HG03521 (cell line): ENCODE data around the gene HNMT.
"Not testable (repeated sequence)": the region's sequence is repeated elsewhere in the genome, so short reads cannot be mapped to it uniquely, and the experiment has no call there.

ENCODE experiments used
- ATAC-seq: cut with Tn5 transposase; IDR thresholded peaks from one replicate; pipeline ENCODE4 v1.9.1; 2021; ENCODE audit warnings: mild to moderate bottlenecking, moderate library complexity; ENCODE audit not compliant: unreplicated experiment

The HNMT gene

DNA sequence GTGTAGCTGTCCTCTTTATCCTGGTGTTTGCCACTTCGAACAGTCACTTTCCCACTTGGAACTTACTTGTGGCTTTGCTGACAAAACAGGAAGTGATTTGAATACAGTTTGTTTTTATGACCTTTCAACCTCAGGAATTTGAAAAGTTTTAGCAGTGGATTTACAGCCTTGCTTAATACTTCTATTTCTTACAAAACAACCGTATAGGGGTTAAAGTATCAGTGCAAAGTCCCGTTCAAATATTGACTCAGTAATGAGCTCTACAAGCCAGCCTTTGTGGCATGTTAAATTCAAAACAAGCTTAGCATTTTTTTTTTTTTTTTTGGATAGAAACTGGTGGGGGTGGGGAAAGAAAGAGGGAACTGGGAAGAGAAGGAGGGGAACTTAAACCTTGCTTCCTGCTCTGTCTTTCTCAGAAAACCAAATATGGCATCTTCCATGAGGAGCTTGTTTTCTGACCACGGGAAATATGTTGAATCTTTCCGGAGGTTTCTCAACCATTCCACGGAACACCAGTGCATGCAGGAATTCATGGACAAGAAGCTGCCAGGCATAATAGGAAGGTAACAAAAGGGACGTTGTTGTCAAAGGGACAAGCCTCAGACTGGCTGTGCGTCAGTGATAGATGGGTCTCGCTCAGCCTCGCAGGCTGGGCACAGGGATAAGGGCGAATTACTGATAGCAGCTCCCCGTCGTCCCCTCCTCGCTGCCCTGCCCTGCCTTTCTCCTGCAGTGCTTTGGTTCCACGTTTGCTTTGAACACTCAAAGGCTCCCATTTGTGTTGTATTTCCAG lies at the start of gene HNMT:
Gene HNMT (plus strand): TSS at position 408 of the 793 bp plus-strand sequence. CDS start 19 bp downstream, at position 427.
- no peak for ATAC-seq

DNA sequence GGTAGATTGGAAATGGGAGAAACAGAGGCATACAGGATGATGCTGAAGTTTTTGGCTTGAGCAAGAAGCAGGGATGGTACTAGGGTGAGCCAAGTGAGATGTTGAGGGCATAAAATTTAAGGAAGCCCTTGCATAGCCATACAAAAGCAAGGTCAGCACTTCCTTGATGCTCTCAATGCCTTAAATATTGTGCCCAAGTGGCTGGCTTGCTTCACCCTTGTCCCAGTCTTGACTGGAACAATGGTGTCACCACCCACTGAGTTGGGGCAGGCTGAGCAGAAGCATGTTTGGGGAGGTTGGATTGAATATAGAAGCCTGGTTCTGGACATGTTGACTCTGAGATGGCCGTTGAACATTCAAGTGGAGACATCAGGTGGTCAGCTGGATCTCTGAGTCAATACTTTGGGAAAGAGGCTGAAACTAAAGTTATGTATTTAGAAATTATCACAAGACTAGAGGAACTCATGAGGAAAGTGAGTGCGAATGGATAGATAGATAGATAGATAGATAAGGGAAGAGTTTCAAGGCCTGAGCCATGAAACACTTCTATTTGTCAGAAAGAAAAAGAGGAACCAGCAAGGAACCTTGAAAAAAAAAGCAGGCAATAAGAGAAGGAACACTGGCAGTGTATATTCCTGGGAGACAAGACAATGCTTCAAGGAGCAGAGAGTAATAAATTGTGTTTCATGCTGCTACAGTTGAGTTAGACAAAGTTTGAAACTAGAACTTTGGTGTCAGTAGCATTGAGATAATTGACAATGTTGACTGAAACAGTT lies 43.0 kb upstream of the HNMT start:
- ATAC-seq, result no peak

- ATAC-seq, result not testable (repeated sequence)
These were observed 42.1 kb upstream of the HNMT start for GRCh38 chr2:137922171-137922570.

DNA sequence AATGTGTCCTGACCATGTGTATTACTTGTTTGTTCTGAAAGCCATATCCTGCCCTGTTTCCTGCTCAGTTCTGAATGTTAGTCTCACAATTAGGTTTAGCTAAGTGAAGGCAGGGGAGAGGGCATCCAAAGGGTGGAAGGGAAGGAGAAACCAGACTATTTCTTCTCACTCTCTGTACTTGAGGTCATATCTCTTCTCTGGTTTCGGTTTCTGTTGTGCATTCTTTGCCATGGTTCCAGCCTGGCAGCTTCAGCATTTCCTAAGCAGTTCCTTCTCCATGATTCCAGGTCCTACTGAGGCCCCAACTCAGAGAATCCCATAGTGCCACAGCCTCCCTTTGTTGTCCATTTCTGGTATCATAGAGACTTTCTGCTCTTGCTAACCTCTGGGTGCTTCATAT lies 40.3 kb upstream of the HNMT start:
- ATAC-seq, result no peak

DNA sequence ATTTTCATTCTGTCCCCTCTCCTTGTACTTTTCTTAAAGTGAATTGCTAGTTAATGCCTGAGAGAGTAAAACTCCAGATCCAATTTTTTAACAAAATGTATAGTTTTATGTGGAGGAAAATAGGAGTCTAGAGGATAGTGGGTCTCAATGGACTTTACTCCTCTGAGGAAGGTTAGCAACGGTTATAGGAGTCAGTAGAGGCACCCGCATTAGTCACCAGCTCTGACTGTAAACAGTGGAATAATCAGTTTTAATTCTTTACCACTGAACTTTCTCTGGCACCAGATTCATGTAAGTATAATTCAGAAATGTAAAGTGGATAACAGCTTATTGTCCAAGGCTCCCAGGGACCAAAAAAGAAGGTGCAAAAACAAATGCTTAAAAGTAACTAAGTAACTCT lies 38.7 kb upstream of the HNMT start:
- no peak for ATAC-seq

GRCh38 chr2:137927846-137928245 lies 36.4 kb upstream of the HNMT start:
- ATAC-seq, result no peak

- ATAC-seq, result no peak
These were observed 35.4 kb upstream of the HNMT start for GRCh38 chr2:137928547-137929518.

- ATAC-seq, result no peak
These were observed 34.8 kb upstream of the HNMT start for GRCh38 chr2:137929519-137929916.

- ATAC-seq, result no peak
These were observed 34.1 kb upstream of the HNMT start for GRCh38 chr2:137930146-137930545.

- ATAC-seq, result no peak
These were observed 28.7 kb upstream of the HNMT start for GRCh38 chr2:137935591-137935990.

DNA sequence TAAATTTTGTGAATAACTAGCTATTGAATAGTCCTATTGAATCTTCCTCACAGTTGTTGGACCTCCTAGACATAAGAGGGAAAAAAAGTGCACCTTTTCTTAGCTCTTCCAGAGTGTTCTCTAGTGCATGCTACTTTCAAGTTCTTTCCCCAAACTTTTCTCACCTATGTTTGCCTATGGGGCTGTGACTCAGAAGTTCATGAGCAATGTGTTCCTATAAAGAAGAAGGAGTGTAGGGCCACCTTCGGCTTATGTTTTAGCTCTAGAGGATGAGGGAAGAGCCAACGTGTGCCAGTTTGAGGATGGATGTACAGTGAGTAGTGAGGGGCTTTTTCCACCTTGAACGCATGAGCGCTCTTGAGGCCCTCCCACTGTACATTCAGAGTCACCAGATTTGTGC lies 27.0 kb upstream of the HNMT start:
- no peak for ATAC-seq

DNA sequence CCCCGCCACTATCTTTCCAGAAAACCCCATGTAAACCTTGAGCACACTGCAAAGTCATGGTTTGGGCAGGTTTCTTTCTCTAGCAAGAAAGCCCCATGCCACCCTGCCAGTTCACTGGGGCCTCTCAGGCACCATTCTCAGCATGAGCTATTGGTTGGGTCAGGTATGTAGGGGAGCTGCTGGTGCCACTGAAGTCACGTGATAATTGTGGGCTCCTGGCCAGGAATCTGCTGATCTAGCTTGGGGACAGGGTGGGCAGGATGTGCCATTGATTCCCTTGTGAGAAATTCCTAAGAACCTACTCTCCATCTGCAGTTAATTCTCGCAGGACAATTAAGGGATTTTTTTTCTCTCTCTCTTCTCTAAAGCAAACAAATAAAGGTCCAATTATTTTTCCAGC lies 26.5 kb upstream of the HNMT start:
- no peak for ATAC-seq

GRCh38 chr2:137938204-137938603 lies 26.1 kb upstream of the HNMT start:
- ATAC-seq, result no peak

DNA sequence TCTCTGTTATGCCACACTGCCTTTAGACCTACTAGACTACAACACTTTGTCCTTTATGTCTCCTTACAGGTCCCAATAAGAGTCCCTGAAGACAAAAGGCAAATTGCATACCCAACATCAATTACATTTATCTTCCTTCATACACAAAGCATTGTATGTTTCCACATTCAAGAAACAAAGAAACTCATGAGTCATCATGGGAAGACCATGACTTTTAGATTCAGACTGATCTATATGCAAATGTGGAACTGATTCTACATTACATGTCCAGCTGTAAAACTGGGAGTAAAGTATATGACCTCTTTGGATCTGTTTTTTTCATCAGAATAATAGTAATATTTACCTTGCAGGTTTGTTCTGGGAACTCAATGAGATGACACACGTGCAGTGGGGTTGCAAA lies 25.2 kb upstream of the HNMT start:
- ATAC-seq, result no peak

DNA sequence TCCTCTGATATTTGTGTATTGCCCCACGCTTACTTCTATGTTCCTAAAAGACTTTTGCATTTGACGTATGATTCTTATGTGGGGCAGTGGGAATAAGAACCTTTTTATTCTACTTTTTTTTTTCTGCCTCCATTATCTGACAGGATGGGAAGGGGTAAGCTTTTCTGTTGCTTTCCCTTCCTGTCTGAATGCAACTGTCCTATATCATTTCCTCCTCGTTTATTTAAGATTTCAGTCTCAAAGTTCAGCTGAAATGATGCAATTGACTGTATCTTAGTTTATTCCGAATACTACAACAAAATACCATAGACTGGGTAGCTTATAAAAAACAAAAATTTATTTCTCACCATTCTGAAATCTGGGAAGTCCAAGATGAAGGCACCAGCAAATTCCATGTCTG lies 24.1 kb upstream of the HNMT start:
- no peak for ATAC-seq

DNA sequence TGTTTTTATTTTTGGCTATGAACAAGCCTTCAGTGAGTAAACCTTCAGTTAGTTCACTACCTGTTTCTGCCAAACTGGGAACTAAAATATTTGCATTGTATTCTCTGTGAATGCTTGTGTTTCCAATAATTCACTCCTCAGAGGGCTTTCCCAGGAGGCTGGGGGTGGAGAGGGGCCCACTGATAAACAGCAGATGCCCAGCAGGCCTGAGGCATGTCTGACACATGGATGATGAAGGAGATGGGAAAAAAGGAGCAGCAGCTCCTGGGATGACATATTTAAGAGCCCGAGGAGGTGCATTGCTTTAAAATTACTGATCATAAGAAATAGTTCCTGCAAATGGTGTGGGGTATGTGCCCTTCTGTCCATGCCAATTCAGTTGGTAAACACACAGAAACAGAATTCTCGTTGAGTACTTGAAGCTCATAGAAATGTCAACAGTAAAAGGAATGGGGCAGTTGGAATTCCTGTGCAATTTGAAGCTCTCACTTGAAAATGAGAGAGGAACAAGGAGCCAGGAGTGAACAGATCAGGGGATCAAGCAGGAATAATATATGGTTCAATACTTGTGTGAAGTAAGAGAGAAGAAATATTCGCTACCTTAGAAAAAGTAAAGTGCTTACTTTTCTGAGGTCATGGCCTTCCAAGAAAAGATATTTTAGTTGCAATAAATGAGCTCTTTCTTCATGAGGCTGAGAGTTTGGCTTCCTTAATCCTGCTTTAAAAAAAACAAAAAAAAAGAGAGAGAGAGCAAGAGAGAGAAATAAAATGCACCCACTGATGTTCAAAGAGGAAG lies 22.0 kb upstream of the HNMT start:
- ATAC-seq, result no peak

DNA sequence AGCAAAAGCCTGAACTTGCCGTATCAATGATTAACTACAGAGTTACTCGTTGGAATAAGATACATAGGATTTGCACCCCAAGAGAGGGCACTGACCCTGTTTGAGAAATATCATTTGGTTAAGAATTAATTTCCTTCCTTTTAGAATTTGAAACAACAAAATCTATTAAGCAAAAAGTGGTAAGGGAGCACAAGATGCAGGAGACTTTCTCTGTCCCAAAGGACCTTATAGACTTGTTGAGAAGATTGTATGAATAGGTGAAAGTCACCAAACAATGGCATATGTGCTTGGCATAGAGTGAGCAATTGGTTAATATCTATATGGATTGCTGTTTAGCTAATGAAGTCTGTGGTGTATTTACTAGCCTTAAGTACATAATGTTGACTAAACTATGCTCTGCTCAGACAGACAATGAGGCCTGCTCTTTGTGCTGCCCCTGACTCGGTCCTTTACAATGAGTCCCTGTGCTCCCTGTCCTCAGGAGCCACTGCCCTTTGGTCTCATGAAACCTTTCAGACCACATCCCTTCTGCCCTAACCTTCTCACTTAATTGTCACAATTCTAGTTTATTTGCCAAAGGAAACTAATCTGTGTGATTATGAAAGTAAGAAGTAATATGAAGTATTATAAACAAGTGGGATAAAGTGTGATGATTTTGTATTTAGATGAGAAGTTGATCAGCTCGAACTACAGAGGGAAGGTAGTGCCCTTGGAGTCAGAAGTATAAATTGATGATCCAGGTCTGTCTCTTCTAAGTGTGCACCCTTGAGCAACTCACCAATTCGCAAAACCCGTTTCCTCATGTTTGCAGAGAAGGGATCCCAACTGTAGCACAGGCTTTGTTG lies 21.2 kb upstream of the HNMT start:
- no peak for ATAC-seq

DNA sequence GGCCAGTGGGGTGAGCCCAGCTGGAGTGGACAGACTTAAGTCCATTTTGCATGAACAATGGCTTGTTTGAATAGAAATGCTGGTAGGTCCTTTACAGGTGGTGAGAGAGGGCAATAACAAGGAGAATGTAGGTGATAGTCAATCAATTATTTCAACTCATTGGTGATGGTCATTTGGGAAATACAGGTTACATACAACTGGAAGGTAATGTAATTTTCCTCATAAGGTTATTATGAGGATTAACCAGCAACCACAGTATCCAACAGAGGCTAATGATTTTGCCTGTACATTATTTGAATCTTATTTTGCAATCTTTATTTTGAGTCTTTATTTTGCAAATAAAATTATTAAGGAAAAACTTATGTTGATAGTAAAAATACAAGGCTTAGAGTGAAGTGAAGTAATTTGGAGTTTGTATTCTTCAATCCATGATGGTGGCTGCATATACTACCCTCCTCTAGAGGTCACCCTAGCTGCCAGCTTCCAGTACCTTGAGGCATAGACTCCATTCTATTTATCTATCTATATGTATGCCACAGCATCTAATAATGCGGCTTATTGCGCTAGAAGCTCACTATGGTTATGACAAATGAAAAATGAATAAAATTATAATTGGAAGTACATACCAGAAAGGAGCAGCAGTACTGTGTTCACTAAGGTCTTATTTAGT lies 20.5 kb upstream of the HNMT start:
- ATAC-seq, result no peak

DNA sequence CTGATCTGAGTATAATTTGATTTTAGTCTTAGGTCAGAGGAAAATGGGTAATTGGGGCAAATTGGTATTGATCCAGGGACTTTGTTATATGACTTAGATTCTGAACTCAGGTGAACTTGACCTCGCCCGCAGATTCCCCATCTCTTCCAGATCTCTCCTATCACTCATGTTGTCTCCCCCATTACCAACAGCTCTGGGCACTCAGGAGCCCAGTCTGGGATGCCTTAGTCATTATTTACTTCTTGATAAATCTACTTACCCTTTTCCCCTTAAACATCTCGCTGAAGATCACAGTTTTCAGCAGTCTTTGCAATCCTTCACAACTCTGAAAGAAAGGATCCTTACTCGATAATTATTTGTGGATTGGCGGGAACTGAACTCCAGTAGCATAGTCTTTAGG lies 19.6 kb upstream of the HNMT start:
- no peak for ATAC-seq
